H1 (cell line): ENCODE measurements around the gene CTLA4. TPM values are rescaled to one million over a fixed set of nuclear protein-coding genes. Genes with fewer than 3 reads are reported as not detected.

Experiments used
- CTCF ChIA-PET: fragments of 300-600 bp; sonication (Branson Sonifier 250); formaldehyde crosslinking; loops from one replicate; lab custom pipeline; 2021; ENCODE audit not compliant: partially characterized antibody; lab: Charles Lee
- POLR2A ChIA-PET: fragments of 300-600 bp; sonication (Branson Sonifier 250); formaldehyde crosslinking; loops from one replicate; lab custom pipeline; 2021; ENCODE audit warnings: inconsistent platforms; ENCODE audit not compliant: partially characterized antibody; lab: Charles Lee
- DNase-seq, 2 experiments: peaks; one replicate each; pipeline versions ENCODE4 v3.0.0 to v3.0.0-alpha.2; 2010 to 2022; ENCODE audit warnings: low spot score in 2 of 2, low read depth in 1 of 2, mixed read lengths in 1 of 2
- FAIRE-seq: peaks from 2 replicates; lab custom pipeline; 2011; peaks lifted over from hg19 to GRCh38; lab: Jason Lieb, UNC
- H2AFZ ChIP-seq: 2 replicates; pipeline ENCODE4 v1.8.1; 2012; ENCODE audit warnings: low read length, inconsistent platforms
- H2AK5ac ChIP-seq: 2 replicates; pipeline ENCODE4 v1.6.1; 2013; ENCODE audit warnings: low read depth, low read length
- H2BK120ac ChIP-seq: replicated peaks from 2 replicates; pipeline ENCODE3; 2013; ENCODE audit warnings: low read depth, low read length, inconsistent platforms
- H2BK12ac ChIP-seq: 2 replicates; pipeline ENCODE4 v1.6.1; 2013; ENCODE audit warnings: low read depth, low read length
- H2BK15ac ChIP-seq: 2 replicates; pipeline ENCODE4 v1.6.1; 2013; ENCODE audit warnings: low read length
- H2BK20ac ChIP-seq: 2 replicates; pipeline ENCODE4 v1.6.1; 2013; ENCODE audit warnings: low read length
- H2BK5ac ChIP-seq: 2 replicates; pipeline ENCODE4 v1.6.1; 2013; ENCODE audit warnings: low read depth, low read length
- H3K14ac ChIP-seq: 2 replicates; pipeline ENCODE4 v1.6.1; 2013; ENCODE audit warnings: inconsistent platforms; ENCODE audit not compliant: insufficient read length
- H3K18ac ChIP-seq: 2 replicates; pipeline ENCODE4 v1.6.1; 2013; ENCODE audit warnings: low read length; ENCODE audit errors: extremely low read depth
- H3K23ac ChIP-seq: 2 replicates; pipeline ENCODE4 v1.6.1; 2013; ENCODE audit warnings: inconsistent platforms; ENCODE audit not compliant: insufficient read length
- H3K23me2 ChIP-seq: 2 replicates; pipeline ENCODE4 v1.6.1; 2013; ENCODE audit warnings: low read depth, low read length
- H3K27ac ChIP-seq: 2 replicates; pipeline ENCODE4 v1.6.1; 2011; ENCODE audit warnings: low read depth, low read length, inconsistent platforms
- H3K27me3 ChIP-seq, 4 experiments: replicated peaks in 1 of 4; 1 replicate in 1 of 4; 2 replicates in 3 of 4; pipeline versions ENCODE4 v1.6.1 to v1.8.1; 2011 to 2013; ENCODE audit warnings: low read length in 3 of 4, mild to moderate bottlenecking in 3 of 4, inconsistent platforms in 2 of 4, mixed read lengths in 2 of 4, moderate library complexity in 1 of 4; ENCODE audit not compliant: control insufficient read depth in 3 of 4, insufficient read depth in 3 of 4; ENCODE audit errors: extremely low read depth in 1 of 4
- H3K36me3 ChIP-seq, 4 experiments: 2 replicates each; pipeline versions ENCODE4 v1.6.1 to v1.8.1; 2011 to 2013; ENCODE audit warnings: mild to moderate bottlenecking in 4 of 4, low read length in 3 of 4, moderate library complexity in 2 of 4, control low read depth in 1 of 4, inconsistent platforms in 1 of 4; ENCODE audit not compliant: insufficient read depth in 4 of 4, control insufficient read depth in 2 of 4
- H3K4ac ChIP-seq: replicated peaks from 2 replicates; pipeline ENCODE3; 2013; ENCODE audit warnings: low read length, low read depth, mixed read lengths, inconsistent platforms; ENCODE audit not compliant: insufficient read length
- H3K4me1 ChIP-seq, 4 experiments: replicated peaks in 1 of 4; 1 replicate in 1 of 4; 2 replicates in 3 of 4; pipeline versions ENCODE4 v1.6.1 to v1.8.1; 2011 to 2013; ENCODE audit warnings: low read length in 3 of 4, inconsistent platforms in 2 of 4, mixed read lengths in 1 of 4; ENCODE audit not compliant: insufficient read depth in 4 of 4, control insufficient read depth in 3 of 4
- H3K4me2 ChIP-seq, 2 experiments: 2 replicates each; pipeline versions ENCODE4 v1.6.1 to v1.8.1; 2011 to 2013; ENCODE audit warnings: low read depth in 2 of 2, low read length in 2 of 2, control low read depth in 1 of 2, inconsistent platforms in 1 of 2, mild to moderate bottlenecking in 1 of 2; ENCODE audit not compliant: insufficient read depth in 1 of 2
- H3K4me3 ChIP-seq, 4 experiments: fragments of 200-600, 300-600 bp in 1 of 4; sonication (generic), shearing (Covaris generic), sonication (Bioruptor Twin) in 1 of 4; 2 replicates each; pipeline versions ENCODE4 v1.5.1 to v1.8.1; 2011 to 2016; ENCODE audit warnings: low read length in 4 of 4, low read depth in 3 of 4, control low read depth in 2 of 4, inconsistent platforms in 2 of 4, mild to moderate bottlenecking in 2 of 4, mixed read lengths in 1 of 4, moderate library complexity in 1 of 4; ENCODE audit not compliant: insufficient read depth in 2 of 4; ENCODE audit errors: extremely low read depth in 1 of 4
- H3K56ac ChIP-seq: replicated peaks from 2 replicates; pipeline ENCODE3; 2013; ENCODE audit warnings: low read depth, mild to moderate bottlenecking, mixed read lengths, low read length, inconsistent platforms; ENCODE audit not compliant: insufficient read length
- H3K79me1 ChIP-seq: 2 replicates; pipeline ENCODE4 v1.6.1; 2013; ENCODE audit warnings: low read depth, low read length, control low read depth
- H3K79me2 ChIP-seq, 2 experiments: 2 replicates each; pipeline versions ENCODE4 v1.6.1 to v1.8.1; 2012 to 2013; ENCODE audit warnings: low read length in 2 of 2, mild to moderate bottlenecking in 2 of 2, inconsistent platforms in 1 of 2; ENCODE audit not compliant: insufficient read depth in 2 of 2, control insufficient read depth in 1 of 2
- H3K9ac ChIP-seq, 4 experiments: replicated peaks in 1 of 4; 1 replicate in 1 of 4; 2 replicates in 3 of 4; pipeline versions ENCODE4 v1.6.1 to v1.8.1; 2011 to 2013; ENCODE audit warnings: low read depth in 3 of 4, low read length in 3 of 4, control low read depth in 2 of 4, mild to moderate bottlenecking in 2 of 4, moderate library complexity in 2 of 4, inconsistent platforms in 1 of 4; ENCODE audit errors: extremely low read depth in 1 of 4
- H3K9me3 ChIP-seq, 2 experiments: 2 replicates each; pipeline versions ENCODE4 v1.6.1 to v1.8.1; 2012 to 2013; ENCODE audit warnings: mild to moderate bottlenecking in 2 of 2, moderate library complexity in 2 of 2, control low read depth in 1 of 2, inconsistent platforms in 1 of 2, low read depth in 1 of 2, low read length in 1 of 2, mixed read lengths in 1 of 2; ENCODE audit not compliant: insufficient read depth in 2 of 2
- H4K20me1 ChIP-seq, 2 experiments: replicated peaks in 1 of 2; 2 replicates each; pipeline versions ENCODE3 to v1.8.1; 2011 to 2013; ENCODE audit warnings: inconsistent platforms in 2 of 2, low read length in 2 of 2, mild to moderate bottlenecking in 1 of 2; ENCODE audit not compliant: insufficient read depth in 2 of 2, control insufficient read depth in 1 of 2
- H4K5ac ChIP-seq: 2 replicates; pipeline ENCODE4 v1.6.1; 2013; ENCODE audit warnings: low read length, low read depth, mixed read lengths, inconsistent platforms; ENCODE audit not compliant: insufficient read length
- H4K8ac ChIP-seq: 2 replicates; pipeline ENCODE4 v1.8.0; 2013; ENCODE audit warnings: mild to moderate bottlenecking, moderate library complexity, low read length, inconsistent platforms; ENCODE audit not compliant: insufficient read depth; ENCODE audit errors: extremely low read depth
- H4K91ac ChIP-seq: replicated peaks from 2 replicates; pipeline ENCODE3; 2013; ENCODE audit warnings: low read length, mixed read lengths, inconsistent platforms; ENCODE audit not compliant: insufficient read length
- BACH1 ChIP-seq: IDR thresholded peaks from 2 replicates; pipeline ENCODE4 v1.6.1; 2012; ENCODE audit warnings: low read length, improper control_type of control experiment
- CBX8 ChIP-seq: fragments of 300-800, 300-1000 bp; sonication (generic); IDR thresholded peaks from 2 replicates; pipeline ENCODE4 v1.7.1; 2016; ENCODE audit warnings: low read depth, low read length, borderline replicate concordance
- CHD1 ChIP-seq: IDR thresholded peaks from 2 replicates; pipeline ENCODE4 v1.6.1; 2012; ENCODE audit warnings: low read depth, low read length, improper control_type of control experiment
- CHD2 ChIP-seq: IDR thresholded peaks from 2 replicates; pipeline ENCODE4 v1.6.1; 2012; ENCODE audit warnings: low read length, improper control_type of control experiment
- CTBP2 ChIP-seq: IDR thresholded peaks from 2 replicates; pipeline ENCODE4 v1.7.0; 2011; ENCODE audit warnings: borderline replicate concordance, mild to moderate bottlenecking, moderate library complexity, mixed read lengths, low read length; ENCODE audit not compliant: insufficient read depth, insufficient read length
- EZH2 ChIP-seq: fragments of 200-600 bp; sonication (generic); IDR thresholded peaks from 2 replicates; pipeline ENCODE4 v1.7.1; 2012; ENCODE audit warnings: low read depth, mild to moderate bottlenecking, moderate library complexity, low read length, inconsistent platforms; ENCODE audit not compliant: severe bottlenecking
- POLR2AphosphoS5 ChIP-seq: IDR thresholded peaks from 2 replicates; pipeline ENCODE4 v1.6.1; 2011; ENCODE audit warnings: low read depth, low read length
- RFX5 ChIP-seq: IDR thresholded peaks from 2 replicates; pipeline ENCODE4 v1.6.1; 2011; ENCODE audit warnings: low read depth, low read length, improper control_type of control experiment, borderline replicate concordance
- SIN3A ChIP-seq, 2 experiments: IDR thresholded peaks in 1 of 2; conservative IDR thresholded peaks in 1 of 2; 2 replicates each; pipeline ENCODE4 v1.6.1; 2011 to 2012; ENCODE audit warnings: low read length in 2 of 2, improper control_type of control experiment in 1 of 2, low read depth in 1 of 2, mild to moderate bottlenecking in 1 of 2
- SP1 ChIP-seq: IDR thresholded peaks from 2 replicates; pipeline ENCODE4 v1.6.1; 2011; ENCODE audit warnings: low read depth, low read length
- WGBS, 2 experiments: shearing (Covaris generic) in 1 of 2; methylation state at CpG; one replicate each; pipeline versions ENCODE4 v1.1.6 to v1.1.7; 2013 to 2015; ENCODE audit warnings: low lambda C conversion rate in 2 of 2, mixed read lengths in 2 of 2, inconsistent platforms in 1 of 2, low coverage in 1 of 2, missing lambda C conversion rate in 1 of 2; ENCODE audit not compliant: insufficient replicate concordance in 2 of 2, insufficient coverage in 1 of 2, insufficient read length in 1 of 2; ENCODE audit errors: extremely low coverage in 1 of 2, missing lambda C conversion rate in 1 of 2; 5-methylcytosine and 5-hydroxymethylcytosine counted together
- polyA plus RNA-seq, 7 experiments: library from polyadenylated mRNA; depleted of rRNA in 3 of 7; stranded (reverse) in 5 of 7; unstranded in 2 of 7; fragments of >200 nt in 5 of 7; fragments of 200-250 nt in 2 of 7; gene quantifications; 1 replicate in 5 of 7; 2 replicates in 1 of 7; 4 replicates in 1 of 7; pipeline versions ENCODE4 v1.2.1 to v1.2.3, GENCODE V29; 2011 to 2013; ENCODE audit warnings: missing spikeins in 2 of 7, mixed read lengths in 2 of 7
- total RNA-seq: library from RNA; stranded (reverse); fragmentation: NEBNext Ultra II Directional; extraction: Animal tissue kit (Norgen Biotek cat#: 25700); gene quantifications from 2 replicates; pipeline ENCODE4 v1.2.1, GENCODE V29; 2021
- TF ChIP-seq, protein P1 (sequence below): IDR thresholded peaks from 2 replicates; pipeline ENCODE4 v1.6.1; 2012; ENCODE audit warnings: inconsistent platforms
- TF ChIP-seq, protein P2 (sequence below): IDR thresholded peaks from 2 replicates; pipeline ENCODE4 v1.6.1; 2012; ENCODE audit warnings: inconsistent platforms

Gene CTLA4
- total and polyA plus RNA-seq, 2 of the 8 experiments (the other 6 are each of a cell fraction or from before 2014, with no cell fraction given), result not detected

DNA sequence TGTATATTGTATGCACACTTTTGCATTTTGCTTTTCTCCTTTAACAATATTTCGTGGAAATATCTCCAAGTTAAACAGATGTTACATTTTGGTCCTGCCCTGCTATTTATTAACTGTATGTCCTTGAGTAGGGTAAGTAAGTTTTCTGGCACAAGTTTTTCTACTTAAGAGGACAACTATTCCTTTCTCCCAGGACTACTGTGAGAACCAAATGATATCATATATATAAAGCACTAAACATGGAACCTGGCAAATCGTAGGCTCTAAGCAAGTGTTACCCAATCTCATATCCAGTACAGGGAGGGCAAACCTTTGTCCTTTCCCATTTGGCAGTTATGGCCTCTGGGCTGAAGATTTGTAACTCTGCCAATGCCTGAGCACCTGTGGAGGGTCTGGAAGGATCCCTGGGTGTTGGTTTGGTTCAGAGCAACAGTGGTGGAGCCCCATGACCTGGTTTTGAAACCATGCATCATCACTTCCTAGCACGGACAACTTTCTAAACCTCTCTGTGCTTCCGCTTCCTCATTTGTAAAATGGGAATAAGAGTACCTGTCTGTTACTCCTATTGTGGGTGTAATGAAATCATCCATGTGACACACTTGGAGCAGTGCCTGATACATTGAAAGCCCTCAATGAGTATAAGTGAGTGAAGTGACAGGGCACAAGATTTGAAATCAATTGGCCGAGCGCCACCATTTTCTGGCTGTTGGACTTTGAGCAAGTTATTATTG is 40.7 kb downstream of the CTLA4 start:
- H3K23ac ChIP-seq, result no peak overlapping the region
- H4K8ac ChIP-seq, result no peak overlapping the region
- H3K27ac ChIP-seq, result no peak overlapping the region
- no peak overlapping the region for H3K9ac ChIP-seq
- H2BK120ac ChIP-seq, result no peak overlapping the region
- no peak for DNase-seq
- no peak overlapping the region for H2BK15ac ChIP-seq
- H4K20me1 ChIP-seq, result no peaks in the 10 kb centered on the region
- ChIA-PET POLR2A (no interaction called here), CTCF (interaction anchor here (0.8 to 3.1 kb wide), 4 partner anchors 7 to 66 kb away, joined by 4 to 11 read pairs (median 6); no protein-coding TSS in a partner anchor)
- H3K27me3 ChIP-seq, result no peaks in the 10 kb centered on the region
- H3K18ac ChIP-seq, result no peak overlapping the region
- H3K9me3 ChIP-seq, result no peaks in the 10 kb centered on the region
- no peak overlapping the region for H2BK5ac ChIP-seq
- no peak overlapping the region for H2AFZ ChIP-seq
- no peak for FAIRE-seq
- no peaks in the 10 kb centered on the region for H3K79me1 ChIP-seq
- H3K4me1 ChIP-seq, result no peaks in the 10 kb centered on the region
- no peak overlapping the region for H3K4me2 ChIP-seq
- H3K4me3 ChIP-seq, result no peak overlapping the region
- no peak overlapping the region for H3K4ac ChIP-seq
- no peak overlapping the region for H4K91ac ChIP-seq
- no peak overlapping the region for H4K5ac ChIP-seq
- H3K36me3 ChIP-seq, result no peaks in the 10 kb centered on the region
- H3K79me2 ChIP-seq, result no peaks in the 10 kb centered on the region
- H3K23me2 ChIP-seq, result no peaks in the 10 kb centered on the region; the same call in 1 of the 2 replicates
- WGBS, 2 experiments, result 86% methylated on average over 6 of the region's 6 CpGs; no CpG with 5 or more reads in 1 of the 2 experiments
- no peak overlapping the region for H2BK12ac ChIP-seq
- H3K56ac ChIP-seq, result no peak overlapping the region
- no peak overlapping the region for H3K14ac ChIP-seq
- H2AK5ac ChIP-seq, result no peak overlapping the region
- H2BK20ac ChIP-seq, result no peak overlapping the region
- TF ChIP-seq CHD1 (no peak), EZH2 (no peak), CBX8 (no peak), RFX5 (no peak), CHD2 (no peak), SIN3A (conservative IDR thresholded peaks at IDR 0.05 in 1 of 2, IDR thresholded peaks at IDR 0.05 in 1 of 2; ENCODE audit: low read depth in 1 of 2, low read length in 2 of 2) (no peak), POLR2AphosphoS5 (no peak), BACH1 (no peak), SP1 (no peak), CTBP2 (no peak)
- TF ChIP-seq, protein P1, sequence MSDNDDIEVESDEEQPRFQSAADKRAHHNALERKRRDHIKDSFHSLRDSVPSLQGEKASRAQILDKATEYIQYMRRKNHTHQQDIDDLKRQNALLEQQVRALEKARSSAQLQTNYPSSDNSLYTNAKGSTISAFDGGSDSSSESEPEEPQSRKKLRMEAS, result no peak
- TF ChIP-seq, protein P2, sequence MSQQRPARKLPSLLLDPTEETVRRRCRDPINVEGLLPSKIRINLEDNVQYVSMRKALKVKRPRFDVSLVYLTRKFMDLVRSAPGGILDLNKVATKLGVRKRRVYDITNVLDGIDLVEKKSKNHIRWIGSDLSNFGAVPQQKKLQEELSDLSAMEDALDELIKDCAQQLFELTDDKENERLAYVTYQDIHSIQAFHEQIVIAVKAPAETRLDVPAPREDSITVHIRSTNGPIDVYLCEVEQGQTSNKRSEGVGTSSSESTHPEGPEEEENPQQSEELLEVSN, result no peak
